ENCODE results near the gene RXRB.
"Not testable (repeated sequence)": the region's sequence is repeated elsewhere in the genome, so short reads cannot be mapped to it uniquely, and the experiment has no call there.

RXRB gene

GRCh38 chr6:33160728-33161344 lies 39.6 kb downstream of the RXRB start:
- DNase-seq, result no peak

- DNase-seq, result no peak
Measured at GRCh38 chr6:33160096-33160495, 40.4 kb downstream of the RXRB start.

GRCh38 chr6:33156964-33157363 lies 43.5 kb downstream of the RXRB start:
- DNase-seq, result no peak

DNA sequence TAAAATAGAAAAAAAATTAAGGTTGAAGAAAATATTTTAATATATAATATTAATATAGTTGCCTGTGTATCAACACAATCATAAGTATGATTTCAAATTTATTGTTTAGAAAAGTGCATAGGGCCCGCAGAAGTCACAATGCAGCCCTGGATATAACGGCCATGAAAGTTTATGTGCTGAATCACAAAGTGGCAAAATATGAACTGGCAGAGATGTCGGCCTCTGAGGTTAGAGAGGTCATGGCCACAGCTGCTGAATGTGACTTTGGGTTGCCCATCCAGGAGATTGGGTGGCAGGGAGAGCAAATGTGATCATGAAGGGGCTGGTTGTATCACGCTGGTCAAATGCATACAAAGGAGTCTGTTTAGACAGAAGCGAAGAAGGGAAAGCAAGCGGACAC lies 43.9 kb downstream of the RXRB start:
- no peak for DNase-seq

GRCh38 chr6:33154349-33154748 lies 46.1 kb downstream of the RXRB start:
- DNase-seq, result no peak

GRCh38 chr6:33151050-33151449 lies 49.4 kb downstream of the RXRB start:
- no peak for DNase-seq

GRCh38 chr6:33150560-33150959 lies 49.9 kb downstream of the RXRB start:
- DNase-seq, result not testable (repeated sequence)

- DNase-seq, result no peak
Measured at GRCh38 chr6:33147807-33148666, 52.4 kb downstream of the RXRB start.

DNA sequence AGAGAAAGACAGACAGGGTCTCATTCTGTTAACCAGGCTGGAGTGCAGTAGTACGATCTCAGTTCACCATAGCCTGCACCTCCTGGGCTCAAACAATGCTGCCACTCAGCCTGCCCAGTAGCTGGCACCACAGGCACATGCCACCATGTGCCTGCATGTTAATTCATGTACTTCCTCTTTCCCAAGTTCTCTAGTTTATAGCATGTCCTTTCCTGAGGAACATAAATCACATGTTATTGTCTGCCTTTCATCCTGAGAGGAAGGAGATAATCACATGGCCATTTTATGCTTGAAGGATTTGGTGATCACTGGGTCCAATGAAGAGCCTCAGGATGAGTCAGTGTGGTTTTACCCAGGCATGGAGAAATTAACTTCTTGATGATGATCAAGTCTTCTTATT lies 56.1 kb downstream of the RXRB start:
- no peak for DNase-seq
